ENCODE results near the gene WDR72.

Gene WDR72

DNA sequence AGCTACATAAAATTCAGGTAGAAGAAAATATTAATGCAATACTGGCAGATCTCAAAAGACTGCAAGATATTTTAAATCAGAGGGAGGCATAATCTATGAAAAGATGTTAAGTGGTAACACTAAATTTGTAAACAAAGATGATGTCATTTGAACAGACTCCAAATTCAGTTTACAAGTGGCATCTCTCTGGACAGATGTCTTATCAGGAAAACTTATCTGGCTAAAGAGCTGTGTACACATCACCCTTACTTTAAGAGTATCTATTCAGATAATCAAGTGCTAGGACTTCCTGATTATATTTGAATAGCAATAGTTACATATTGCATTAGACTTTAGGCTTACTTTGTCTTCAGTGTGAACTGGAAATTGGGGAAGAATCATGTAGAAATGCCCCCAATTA is 231.5 kb downstream of the WDR72 start:
- no peak for DNase-seq

DNA sequence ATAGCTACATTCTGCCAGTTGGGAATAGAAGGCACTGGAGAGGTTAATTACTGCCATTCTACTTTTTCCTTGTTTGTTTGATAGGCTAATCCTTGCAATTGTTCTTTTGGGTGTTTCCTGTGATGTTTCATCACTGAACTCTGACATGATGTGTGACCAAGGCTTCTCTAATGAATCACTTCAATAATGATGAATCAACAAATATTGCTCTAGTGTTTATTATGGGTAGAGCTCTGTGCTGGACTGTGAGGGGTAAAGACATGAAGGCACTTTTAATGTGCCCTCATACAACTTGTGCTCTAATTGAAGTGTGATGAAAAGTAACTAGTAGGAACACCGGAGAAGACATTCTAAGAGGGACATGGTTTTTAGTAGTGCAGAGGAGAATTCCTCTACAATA is 233.6 kb downstream of the WDR72 start:
- no peak for DNase-seq

DNA sequence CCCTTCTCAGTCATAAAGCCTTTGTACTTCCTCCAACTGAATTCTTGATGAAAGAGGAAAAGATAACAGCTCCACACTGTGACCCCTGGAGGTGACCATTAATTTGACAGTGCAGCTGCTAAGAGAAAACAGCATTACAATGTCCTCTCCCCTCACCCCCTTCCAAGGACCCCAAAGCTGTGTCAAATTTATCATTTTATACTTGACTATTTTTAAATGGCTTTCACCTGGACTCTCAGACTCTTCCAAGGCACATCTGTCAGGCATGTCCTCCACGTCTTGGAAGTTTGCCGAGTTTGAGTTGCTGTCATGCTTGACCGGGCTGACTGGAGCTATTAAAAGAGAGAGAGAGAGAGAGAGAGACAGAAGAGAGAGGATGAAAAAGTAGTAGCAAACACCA is 236.5 kb downstream of the WDR72 start:
- no peak for DNase-seq

DNA sequence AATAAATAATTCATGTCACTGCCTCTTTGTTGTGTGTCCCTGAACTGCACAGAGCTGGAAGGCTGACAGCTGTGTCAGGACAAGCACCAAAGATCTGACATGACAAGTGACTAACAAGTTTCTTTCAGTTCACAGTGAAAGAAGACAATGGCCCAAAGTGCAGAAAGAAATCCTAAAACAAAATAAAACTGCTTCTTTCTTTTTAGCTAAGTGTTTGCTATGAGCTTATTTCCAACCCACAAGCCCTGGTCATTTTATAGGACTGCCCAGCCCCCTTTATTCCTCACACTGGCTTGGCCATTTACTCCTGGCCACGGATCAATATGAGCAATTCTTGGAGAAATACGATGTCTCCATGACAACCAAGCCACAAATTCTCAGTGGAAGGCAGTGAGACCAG is 238.5 kb downstream of the WDR72 start:
- DNase-seq, result no peak

DNA sequence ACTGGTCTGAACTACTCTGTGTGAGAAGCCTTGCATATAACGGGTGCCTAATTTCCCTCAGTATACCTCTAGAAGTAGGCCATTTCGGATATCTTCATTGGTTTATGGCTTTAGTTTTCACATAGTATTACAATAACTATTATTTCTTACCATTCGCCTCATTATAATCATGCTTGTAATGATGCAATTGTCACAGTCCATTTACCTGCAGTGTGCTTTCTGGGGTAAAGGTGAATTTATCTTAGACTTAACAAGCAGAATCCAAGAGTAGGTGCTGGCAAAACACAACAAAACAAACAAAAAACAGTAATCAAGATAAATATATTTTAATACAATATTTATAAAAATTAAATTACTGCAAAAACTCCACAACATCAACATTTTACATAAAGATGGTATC is 246.0 kb downstream of the WDR72 start:
- no peak for DNase-seq

DNA sequence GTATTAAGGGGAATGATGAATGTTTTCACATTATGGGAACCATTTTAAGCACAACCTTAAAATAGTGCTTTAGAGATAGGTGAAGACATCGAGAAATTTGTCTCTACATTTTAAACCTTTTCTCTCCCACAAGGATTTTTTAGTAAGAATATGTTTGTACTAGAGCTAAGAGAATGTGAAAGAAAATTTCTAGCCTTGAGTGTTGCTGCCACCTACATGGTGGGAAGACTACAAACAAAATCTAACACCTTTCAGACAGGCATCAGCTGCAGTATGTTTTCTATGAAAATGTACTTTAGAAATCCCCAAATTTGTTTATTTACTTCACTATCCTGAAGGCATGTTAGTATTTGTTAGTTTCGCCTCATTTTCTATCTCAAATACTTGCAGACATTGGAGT is 247.4 kb downstream of the WDR72 start:
- no peak for DNase-seq

DNA sequence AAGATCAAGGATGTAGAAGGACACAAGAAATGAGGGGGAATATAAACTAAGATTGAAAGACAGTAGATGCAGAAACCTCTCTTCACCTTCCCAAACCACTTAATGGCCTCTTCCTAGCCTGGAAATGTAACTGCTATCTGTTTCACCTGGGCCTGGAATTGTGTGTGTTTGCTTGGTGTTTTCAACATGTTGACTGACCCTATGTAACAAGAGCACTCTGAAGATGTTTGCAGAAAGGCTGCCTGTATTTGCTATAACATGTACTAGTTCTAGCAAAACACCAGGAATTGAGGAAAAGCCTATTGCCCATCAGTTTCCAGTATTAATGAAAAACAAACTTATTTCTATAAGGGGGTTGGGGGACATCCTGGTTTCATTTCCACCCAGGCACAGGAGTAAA is 248.3 kb downstream of the WDR72 start:
- no peak for DNase-seq

DNA sequence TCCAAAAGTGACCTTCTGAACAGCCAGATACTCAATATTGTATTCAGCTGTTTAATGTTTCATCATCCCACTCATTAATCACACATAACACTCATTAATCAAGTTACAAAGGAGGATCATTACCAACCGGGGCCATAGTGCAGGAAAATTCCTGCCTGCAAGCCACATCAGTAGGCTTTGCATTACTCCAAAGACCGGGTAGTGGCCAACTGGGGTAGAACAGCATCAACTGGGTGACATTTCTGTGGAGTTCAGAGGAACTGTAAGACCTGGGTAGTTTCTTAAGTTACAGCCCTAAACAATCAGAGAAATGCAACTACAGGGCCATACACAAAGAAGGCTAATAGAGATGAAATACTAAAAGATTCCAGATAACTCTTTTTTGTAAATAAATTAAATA is 253.1 kb downstream of the WDR72 start:
- no peak for DNase-seq

DNA sequence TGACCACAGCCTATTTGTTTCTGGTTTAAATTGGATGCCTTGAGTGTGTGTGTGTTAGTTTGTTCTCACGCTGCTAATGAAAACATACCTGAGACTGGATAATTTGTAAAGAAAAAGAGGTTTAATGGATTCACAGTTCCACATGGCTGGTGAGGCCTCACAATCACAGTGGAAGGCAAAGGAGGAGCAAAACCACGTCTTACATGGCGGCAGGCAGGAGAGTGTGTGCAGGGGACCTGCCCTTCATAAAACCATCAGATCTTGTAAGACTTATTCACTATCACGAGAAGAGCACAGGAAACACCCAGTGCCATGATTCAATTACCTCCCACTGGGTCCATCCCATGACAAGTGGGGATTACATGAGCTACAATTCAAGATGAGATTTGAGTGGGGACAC is 260.5 kb downstream of the WDR72 start:
- DNase-seq, result no peak

DNA sequence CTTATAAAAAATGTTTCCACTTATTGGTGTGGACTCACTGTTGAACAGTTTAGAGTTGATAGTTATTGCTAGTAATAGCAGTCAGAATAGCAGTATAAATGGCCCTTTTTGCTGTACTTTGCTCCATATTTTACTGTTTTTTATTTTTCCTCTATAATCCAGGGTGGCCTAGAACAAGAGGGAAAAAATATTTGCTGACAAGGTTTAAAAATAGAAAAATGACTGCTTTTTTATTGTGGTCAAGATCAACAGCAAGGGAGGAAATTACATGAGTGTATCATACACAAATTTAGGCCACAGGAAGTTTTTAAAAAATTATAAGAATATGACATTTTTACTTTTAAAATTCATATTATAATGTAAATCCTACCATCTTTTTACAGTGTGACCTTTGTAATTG is 269.1 kb downstream of the WDR72 start:
- no peak for DNase-seq

DNA sequence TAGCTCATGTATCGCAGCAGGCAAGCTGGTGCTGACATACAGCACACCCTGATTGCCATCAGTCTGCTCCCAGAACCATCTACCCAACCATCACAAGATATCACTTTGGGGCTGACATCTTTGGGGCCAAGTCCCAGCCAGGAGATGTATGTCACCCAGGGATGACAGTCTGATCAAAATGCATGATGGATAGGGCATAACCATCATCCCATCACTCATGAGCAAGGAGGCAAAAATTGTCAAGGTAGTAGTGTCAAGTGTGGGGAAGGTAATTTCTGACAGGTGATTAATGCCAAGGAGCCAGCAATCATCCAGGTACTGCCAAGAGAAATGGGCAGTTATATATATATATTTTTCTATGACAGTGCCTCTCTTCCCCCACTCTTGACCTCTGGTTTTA is 277.4 kb downstream of the WDR72 start:
- DNase-seq, result no peak

DNA sequence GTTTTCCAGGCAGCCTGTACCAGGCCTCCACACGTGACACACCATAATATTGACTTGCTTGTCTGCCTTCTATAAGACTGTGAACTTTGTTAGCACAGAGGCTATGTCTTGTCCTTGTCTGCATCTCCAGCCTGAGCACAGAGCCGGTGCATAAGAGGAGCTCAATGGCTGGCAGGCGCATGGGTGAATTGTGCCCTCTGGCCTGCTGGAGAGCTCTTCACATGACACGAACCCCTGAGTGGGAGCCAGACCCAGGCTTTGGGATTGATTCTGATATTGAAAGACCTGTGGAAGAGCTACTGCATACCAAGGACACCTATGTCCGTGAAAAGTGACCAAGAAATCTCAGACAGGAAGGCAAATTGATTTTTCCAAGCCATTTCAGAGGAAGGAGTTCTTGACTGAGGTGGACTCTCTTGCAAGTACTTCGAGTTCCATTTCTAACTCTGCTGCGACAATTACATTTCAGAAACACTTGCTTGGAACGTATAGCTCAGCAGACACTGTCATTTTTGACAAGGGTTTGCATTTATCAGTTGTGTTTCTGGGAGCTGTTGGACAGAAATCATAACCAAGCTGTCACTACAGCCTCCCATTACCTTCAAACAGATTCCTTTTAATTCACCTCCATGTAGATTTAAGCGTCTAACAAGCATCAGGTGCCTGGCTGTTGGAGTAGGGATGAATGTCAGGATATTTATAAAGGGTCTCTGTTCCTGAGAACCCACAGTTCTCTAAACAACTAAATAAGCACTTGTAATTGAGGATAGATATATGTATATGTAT is 281.3 kb downstream of the WDR72 start:
- DNase-seq, result no peak

DNA sequence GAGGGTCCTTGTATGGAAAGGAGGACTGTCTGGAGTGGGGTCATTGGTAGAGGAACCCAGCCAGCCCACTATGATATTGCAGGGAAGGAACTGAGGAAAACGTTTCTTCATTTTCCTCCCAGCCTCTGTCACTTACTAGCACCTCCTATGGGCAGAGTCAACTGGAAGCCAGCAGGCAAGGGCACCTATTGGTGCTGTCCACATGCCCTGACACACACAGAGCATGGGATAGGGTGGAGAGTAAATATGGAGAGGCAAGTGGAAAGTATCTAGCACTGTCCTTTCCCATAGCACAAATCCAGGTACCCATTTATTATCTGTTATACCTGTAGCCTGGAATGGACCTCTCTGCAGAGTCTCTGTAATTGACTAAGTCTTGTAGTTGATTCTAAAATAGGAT is 285.6 kb downstream of the WDR72 start:
- no peak for DNase-seq

DNA sequence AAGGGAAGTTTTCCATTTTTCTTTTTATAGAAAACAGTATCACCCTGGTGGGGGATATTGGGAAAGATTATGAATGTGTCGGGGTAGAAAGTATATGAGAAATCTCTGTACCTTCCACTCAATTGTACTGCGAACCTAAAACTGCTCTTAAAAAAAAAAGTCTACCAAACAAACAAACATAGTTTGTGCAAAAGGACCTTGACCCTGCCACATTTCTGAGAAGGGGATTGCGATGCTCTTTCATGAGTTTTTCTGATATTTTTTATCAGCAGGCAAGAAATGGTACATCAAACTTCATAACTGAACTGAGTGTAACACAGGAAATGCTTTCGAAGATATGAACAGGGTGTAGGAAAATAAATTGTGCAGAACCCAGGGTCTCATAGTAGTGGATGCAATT is 286.0 kb downstream of the WDR72 start:
- DNase-seq, result no peak

DNA sequence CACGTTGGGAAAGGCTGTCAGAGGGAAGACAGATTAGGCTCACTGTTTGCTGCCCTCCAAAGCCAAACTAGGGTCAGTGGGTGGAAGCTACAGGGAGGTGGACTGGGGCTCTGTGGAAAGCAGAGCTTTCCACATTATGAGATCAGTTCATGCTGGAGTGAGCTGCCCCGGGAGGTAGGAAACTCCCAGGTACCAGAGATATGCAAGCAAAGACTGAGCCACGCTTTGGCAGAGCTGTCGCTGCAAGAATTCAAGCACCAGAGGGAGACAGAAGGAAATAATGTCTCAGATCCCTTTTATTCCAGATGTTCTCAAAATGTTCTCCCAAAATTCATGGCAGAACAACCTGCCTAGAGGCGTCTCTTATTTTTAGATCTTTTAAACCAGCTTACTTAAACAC is 286.6 kb downstream of the WDR72 start:
- no peak for DNase-seq

DNA sequence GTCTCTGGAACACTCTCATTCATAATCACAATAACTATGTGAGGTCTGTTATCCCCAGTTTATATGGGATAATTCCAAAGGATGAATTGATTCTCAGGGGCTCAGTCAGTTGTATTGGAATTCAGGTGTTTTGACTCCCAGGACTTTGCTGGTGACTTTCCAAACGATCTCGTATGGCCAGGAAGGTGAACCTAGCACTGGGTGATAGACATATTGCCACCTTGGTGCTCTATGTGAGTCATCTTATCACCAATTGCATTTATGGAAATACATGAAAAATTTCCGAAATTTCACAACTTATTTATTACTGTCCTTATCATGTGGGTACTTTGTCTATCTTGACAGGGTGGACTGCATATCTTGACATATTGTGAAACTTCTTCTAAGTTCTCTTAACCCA is 287.3 kb downstream of the WDR72 start:
- DNase-seq, result no peak

DNA sequence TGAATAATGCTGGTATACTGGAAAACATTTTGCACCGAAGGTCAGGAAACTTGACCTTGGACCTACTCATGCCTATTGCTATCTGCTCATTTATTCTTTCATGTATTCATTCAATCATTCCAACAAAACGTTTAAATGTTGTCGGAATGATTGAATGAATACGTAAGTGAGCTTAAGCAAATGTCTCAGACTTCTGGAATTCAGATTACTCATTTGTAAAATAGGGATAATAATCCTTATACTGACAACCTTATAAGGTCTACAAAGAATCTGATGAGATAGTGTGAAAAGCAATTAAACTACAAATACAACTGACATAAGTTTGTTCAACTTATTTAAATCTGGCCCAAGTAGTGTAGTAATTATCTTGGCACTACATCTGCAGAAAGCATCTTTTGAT is 288.7 kb downstream of the WDR72 start:
- no peak for DNase-seq

DNA sequence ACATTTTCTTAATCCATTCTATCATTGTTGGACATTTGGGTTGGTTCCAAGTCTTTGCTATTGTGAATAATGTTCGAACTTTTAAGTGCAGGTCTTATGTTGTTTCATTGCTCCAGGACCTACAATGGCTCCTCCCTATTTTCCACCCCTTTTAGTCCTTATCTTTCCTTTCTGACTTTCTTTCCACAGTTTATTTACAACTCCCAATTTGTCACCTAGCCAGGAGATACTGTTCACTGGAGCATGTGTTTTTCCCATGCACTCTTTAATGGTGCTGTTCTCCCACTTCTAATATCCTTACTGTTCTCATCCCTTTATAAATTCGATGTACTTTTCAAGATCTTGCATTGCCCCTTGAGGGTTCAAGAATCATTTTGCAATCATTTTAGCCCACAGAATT is 290.0 kb downstream of the WDR72 start:
- no peak for DNase-seq
